ENCODE data around the gene GRM5. TPM values are rescaled to one million over a fixed set of nuclear protein-coding genes. Genes with fewer than 3 reads are reported as not detected.

The GRM5 gene
- not detected in 2 replicates for total RNA-seq

GRCh38 chr11:89065651-89066201 lies at the start of gene GRM5:
TSS of gene GRM5 (minus strand) at chr11:89065982. CDS start at chr11:89047872, 18,110 bp downstream.

Small RNAs within 50 kb of the gene (small RNA-seq; reads per million reads assigned to genes)
- 1.1 reads per million, percentile 50 among the genes with 10 or more reads in this experiment for gene RNU6-16P

Other genes starting within 250 kb of the GRM5 start
- not detected in 2 replicates for gene TYR, start 111.9 kb upstream of the GRM5 start, total RNA-seq

Measured in articular chondrocyte of knee joint (primary cell).